ENCODE measurements around the gene WDR26.
A peak's percentile ranks its signal among the peaks of the same experiment; 100 is the strongest.

WDR26 gene

DNA sequence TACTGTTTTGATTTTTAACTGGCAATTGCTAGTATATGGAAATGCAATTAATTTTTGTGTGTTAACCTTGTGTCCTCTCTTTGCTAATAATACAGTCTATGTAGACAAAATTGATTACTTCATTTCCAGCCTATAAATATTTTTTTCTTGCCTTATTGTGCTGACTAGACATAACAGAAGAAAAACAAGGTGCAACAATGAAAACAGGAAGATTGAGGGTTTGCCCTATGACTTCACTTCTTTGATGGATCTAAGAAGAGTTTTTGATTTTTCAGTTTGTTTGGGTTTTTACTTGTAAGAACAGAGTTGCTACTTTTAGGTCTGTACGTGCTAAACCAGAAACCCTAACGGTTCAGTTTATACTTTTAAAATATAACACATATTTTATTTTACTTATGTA, 86.5 kb downstream of the WDR26 start:
- no peak for DNase-seq

DNA sequence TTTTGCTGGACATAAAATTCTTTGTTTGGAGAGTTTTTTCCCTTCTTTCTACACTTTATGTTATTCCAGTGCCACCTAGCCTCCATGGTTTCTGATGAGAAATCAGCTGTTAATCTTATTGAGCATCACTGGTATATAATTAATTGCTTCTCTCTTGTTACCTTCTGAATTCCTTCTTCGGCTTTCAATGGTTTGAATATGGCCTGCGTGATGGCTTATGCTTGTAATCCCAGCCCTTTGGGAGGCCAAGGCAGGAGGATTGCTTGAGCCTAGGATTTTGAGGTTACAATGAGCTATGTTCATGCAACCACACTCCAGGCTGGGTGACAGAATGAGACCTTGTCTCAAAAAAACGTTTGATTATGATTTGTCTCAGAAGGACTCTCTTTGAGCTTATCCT, 90.9 kb downstream of the WDR26 start:
- no peak for DNase-seq

DNA sequence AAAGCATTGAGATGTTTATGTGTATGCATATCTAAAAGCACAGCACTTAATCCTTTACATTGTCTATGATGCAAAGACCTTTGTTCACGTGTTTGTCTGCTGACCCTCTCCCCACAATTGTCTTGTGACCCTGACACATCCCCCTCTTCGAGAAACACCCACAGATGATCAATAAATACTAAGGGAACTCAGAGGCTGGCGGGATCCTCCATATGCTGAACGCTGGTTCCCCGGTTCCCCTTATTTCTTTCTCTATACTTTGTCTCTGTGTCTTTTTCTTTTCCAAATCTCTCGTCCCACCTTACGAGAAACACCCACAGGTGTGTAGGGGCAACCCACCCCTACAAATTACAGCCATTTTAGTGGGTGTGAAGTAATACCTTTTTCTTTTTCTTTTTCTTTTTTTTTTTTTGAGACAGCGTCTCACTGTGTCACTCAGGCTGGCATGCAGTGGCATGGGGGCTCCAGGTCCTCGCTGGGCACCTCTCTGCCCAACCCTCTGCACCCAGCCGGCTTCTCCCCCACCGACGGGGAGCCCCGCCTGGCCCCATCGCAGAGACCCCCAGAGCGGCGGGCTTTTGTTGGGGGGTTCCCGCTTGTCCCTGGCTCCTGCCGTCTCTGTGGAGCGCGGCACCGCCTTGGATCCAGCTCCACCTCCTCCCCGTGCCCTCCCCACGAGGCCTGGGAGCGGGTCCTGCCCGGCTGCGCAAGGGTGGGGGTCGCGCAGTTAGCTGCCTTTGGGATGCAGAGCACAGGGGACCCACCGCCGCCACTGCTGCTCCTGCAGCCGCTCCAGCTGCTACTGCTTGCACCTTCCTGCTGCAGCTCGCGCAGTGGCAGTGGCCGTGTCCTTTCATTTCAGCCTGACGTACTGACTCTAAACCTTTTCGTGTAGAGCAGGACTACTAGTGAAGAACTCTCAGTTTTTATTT, 93.9 kb downstream of the WDR26 start:
- peak; percentile 68 for DNase-seq

DNA sequence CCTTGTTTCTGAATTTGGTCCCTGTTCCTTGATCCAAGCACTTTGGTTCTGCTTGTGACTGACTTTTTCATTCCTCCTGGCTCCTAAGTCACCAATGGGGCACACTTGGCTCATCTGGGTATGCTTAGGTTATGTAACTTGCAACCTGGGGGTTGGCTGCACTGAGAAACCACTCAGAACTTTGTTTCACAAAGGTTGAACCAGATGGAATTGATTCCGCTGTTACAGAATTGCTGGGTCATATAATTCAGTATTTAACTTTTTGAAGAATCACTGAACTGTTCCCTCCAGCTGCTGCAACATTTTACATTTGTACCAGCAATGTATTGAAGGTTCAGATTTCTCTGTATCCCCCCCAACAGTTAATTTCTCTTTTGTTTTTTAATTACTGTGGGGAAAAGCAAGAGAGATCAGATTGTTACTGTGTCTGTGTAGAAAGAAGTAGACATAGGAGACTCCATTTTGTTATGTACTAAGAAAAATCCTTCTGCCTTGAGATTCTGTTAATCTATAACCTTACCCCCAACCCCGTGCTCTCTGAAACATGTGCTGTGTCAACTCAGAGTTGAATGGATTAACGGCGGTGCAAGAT, 95.1 kb downstream of the WDR26 start:
- no peak for DNase-seq

DNA sequence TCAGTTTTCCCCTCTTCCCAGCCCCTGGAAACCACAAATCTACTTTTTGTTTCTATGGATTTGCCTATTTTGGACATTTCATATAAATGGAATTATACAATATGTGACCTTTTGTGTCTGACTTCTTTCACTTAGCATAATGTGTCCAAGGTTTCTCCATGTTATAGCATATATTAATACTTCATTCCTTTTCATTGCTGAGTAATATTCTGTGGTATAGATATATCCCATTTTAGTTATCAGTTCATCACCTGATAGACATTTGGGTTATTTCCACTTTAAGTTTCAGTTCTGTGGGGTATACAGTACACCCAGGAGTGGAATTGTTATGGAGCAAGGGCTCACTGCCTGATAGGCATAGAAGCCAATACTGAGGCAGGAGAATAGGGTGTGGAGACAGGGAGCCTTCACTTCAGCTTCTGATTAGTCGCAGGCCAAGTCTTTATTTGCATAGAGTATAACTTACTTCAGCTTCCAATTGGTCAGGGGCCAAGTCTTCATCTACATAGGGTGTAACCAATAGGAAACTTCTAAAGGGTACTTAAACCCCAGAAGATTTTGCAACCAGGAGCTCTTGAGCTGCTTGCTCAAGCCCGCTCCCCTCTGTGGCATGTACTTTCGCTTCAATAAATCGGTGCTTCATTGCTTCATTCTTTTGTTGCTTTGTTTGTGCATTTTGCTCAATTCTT, 96.3 kb downstream of the WDR26 start:
- no peak for DNase-seq
